NCI-H1436 (cell line): ENCODE results near the gene SUMO4.

Source experiments
- DNase-seq: peaks from one replicate; lab custom pipeline; 2025; lab: John Stamatoyannopoulos, UW

SUMO4 gene

GRCh38 chr6:149389509-149390297 is 10.4 kb upstream of the SUMO4 start:
- no peak for DNase-seq

- no peak for DNase-seq
Measured at GRCh38 chr6:149392093-149392492, 8.0 kb upstream of the SUMO4 start.

GRCh38 chr6:149392535-149392934 is 7.5 kb upstream of the SUMO4 start:
- no peak for DNase-seq

GRCh38 chr6:149393002-149393679 is 6.9 kb upstream of the SUMO4 start:
- DNase-seq = no peak

GRCh38 chr6:149395185-149395584 is 4.9 kb upstream of the SUMO4 start:
- no peak for DNase-seq

GRCh38 chr6:149397384-149397783 is 2.7 kb upstream of the SUMO4 start:
- DNase-seq = no peak

GRCh38 chr6:149403534-149403933 is 3.5 kb downstream of the SUMO4 start:
- no peak for DNase-seq

- no peak for DNase-seq
Measured at GRCh38 chr6:149405823-149406765, 6.0 kb downstream of the SUMO4 start.

- no peak for DNase-seq
Measured at GRCh38 chr6:149409617-149410016, 9.6 kb downstream of the SUMO4 start.

GRCh38 chr6:149410557-149410956 is 10.5 kb downstream of the SUMO4 start:
- no peak for DNase-seq

- DNase-seq = no peak
Measured at GRCh38 chr6:149414009-149414408, 13.9 kb downstream of the SUMO4 start.

GRCh38 chr6:149414821-149415220 is 14.8 kb downstream of the SUMO4 start:
- no peak for DNase-seq

GRCh38 chr6:149419696-149420404 is 19.8 kb downstream of the SUMO4 start:
- DNase-seq = no peak

- DNase-seq = no peak
Measured at GRCh38 chr6:149421132-149421531, 21.1 kb downstream of the SUMO4 start.

- no peak for DNase-seq
Measured at GRCh38 chr6:149422581-149422980, 22.5 kb downstream of the SUMO4 start.

- no peak for DNase-seq
Measured at GRCh38 chr6:149423964-149424440, 23.9 kb downstream of the SUMO4 start.

- DNase-seq = no peak
Measured at GRCh38 chr6:149425224-149425623, 25.2 kb downstream of the SUMO4 start.

- DNase-seq = no peak
Measured at GRCh38 chr6:149425754-149426153, 25.7 kb downstream of the SUMO4 start.

GRCh38 chr6:149428606-149429005 is 28.5 kb downstream of the SUMO4 start:
- DNase-seq = no peak

GRCh38 chr6:149429427-149430360 is 29.6 kb downstream of the SUMO4 start:
- DNase-seq = no peak
